A673 (cell line): Measurements from ENCODE around the gene LRP1B. TPM values are rescaled to one million over a fixed set of nuclear protein-coding genes. Genes with fewer than 3 reads are reported as not detected.

Experiments
- BruUV-seq: library from RNA; stranded (reverse); fragments of 400-500 nt; replicated peaks from 2 replicates; lab custom pipeline; 2021; lab: Mats Ljungman, UMichigan
- CTCF ChIA-PET: fragments of 300-600 bp; sonication (Branson Sonifier 250); formaldehyde crosslinking; loops from one replicate; lab custom pipeline; 2022; ENCODE audit warnings: antibody characterized with exemption; lab: Charles Lee
- POLR2A ChIA-PET: fragments of 300-600 bp; sonication (Branson Sonifier 250); formaldehyde crosslinking; loops from one replicate; lab custom pipeline; 2022; ENCODE audit warnings: antibody characterized with exemption; ENCODE audit not compliant: low non-redundant PET; lab: Charles Lee
- DNase-seq: peaks from one replicate; pipeline ENCODE4 v3.0.0-alpha.2; 2015; ENCODE audit warnings: low spot score
- H3K27ac ChIP-seq: fragments of 200-600 bp; sonication (generic); 2 replicates; pipeline ENCODE4 v1.5.1; 2016; ENCODE audit warnings: mixed run types, low read depth, mild to moderate bottlenecking, mixed read lengths, antibody characterized with exemption, low read length; ENCODE audit not compliant: poor library complexity, severe bottlenecking
- H3K27me3 ChIP-seq: fragments of 200-600 bp; sonication (generic); replicated peaks from 2 replicates; pipeline ENCODE4 v1.6.1; 2017; ENCODE audit warnings: mixed run types, low read depth, mild to moderate bottlenecking, mixed read lengths, antibody characterized with exemption, low read length; ENCODE audit not compliant: insufficient read depth, poor library complexity
- H3K36me3 ChIP-seq: fragments of 200-600 bp; sonication (generic); 2 replicates; pipeline ENCODE4 v1.6.1; 2016; ENCODE audit warnings: mixed run types, mild to moderate bottlenecking, mixed read lengths, antibody characterized with exemption, low read length; ENCODE audit not compliant: insufficient read depth, poor library complexity, severe bottlenecking
- H3K4me1 ChIP-seq: fragments of 200-600 bp; sonication (generic); 2 replicates; pipeline ENCODE4 v1.6.1; 2017; ENCODE audit warnings: mixed run types, mild to moderate bottlenecking, mixed read lengths, antibody characterized with exemption, low read length; ENCODE audit not compliant: insufficient read depth, poor library complexity, severe bottlenecking
- H3K4me3 ChIP-seq: fragments of 200-600 bp; sonication (generic); 2 replicates; pipeline ENCODE4 v1.5.1; 2016; ENCODE audit warnings: low read depth, mixed run types, mild to moderate bottlenecking, mixed read lengths, low read length; ENCODE audit not compliant: poor library complexity, severe bottlenecking
- H3K9me3 ChIP-seq: fragments of 200-600 bp; sonication (generic); 2 replicates; pipeline ENCODE4 v1.6.1; 2016; ENCODE audit warnings: mixed run types, low read depth, mild to moderate bottlenecking, mixed read lengths, antibody characterized with exemption, low read length; ENCODE audit not compliant: poor library complexity, severe bottlenecking
- EZH2 ChIP-seq: fragments of 200-600 bp; sonication (generic); IDR thresholded peaks from 2 replicates; pipeline ENCODE4 v1.6.1; 2017; ENCODE audit warnings: borderline replicate concordance, low read depth, mild to moderate bottlenecking, mixed read lengths, antibody characterized with exemption, low read length; ENCODE audit not compliant: poor library complexity, severe bottlenecking
- intact Hi-C: fragments of 100-400 bp; cut with micrococcal nuclease; formaldehyde crosslinking; loops from one replicate; pipeline ENCODE4 v1.10.0; 2022; ENCODE audit not compliant: unreplicated experiment
- total RNA-seq: library from RNA; stranded (reverse); gene quantifications from 2 replicates; pipeline ENCODE4 v1.2.3, GENCODE V29; 2021
- TF ChIP-seq, protein P1 (sequence below): fragments of 300-800, 200-600 bp; sonication (generic); conservative IDR thresholded peaks from 2 replicates; pipeline ENCODE4 v1.5.1; 2017; ENCODE audit warnings: low read depth, mild to moderate bottlenecking, antibody characterized with exemption, low read length, moderate library complexity, mixed read lengths

LRP1B gene
- total RNA-seq, 1 experiment from 2014 or later, result 9.9 TPM

DNA sequence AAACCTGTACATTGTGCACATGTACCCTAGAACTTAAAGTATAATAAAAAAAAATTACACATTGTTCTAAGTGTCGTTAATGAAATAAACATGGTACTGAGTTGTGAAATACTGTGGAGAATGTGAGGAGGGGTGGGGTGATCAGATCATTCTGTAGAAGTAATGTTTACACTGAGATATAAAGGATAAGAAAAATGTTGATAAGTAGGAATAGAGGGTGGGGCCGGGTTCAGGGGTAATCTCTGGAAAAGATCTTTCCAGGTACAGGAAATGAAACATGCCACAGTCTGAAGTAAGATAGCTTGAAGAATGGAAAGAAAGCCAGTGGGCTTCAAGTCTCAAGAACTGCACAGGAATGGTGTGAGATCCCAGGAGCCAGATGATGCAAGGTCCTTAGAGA is 1482.4 kb downstream of the LRP1B start:
- ChIA-PET POLR2A (no interaction called here), CTCF (no interaction called here)
- H3K27me3 ChIP-seq, result no peaks in the 10 kb centered on the region
- H3K4me1 ChIP-seq, result peaks cover 7% of the 10 kb centered on the region
- H3K9me3 ChIP-seq, result no peaks in the 10 kb centered on the region
- TF ChIP-seq, protein P1, sequence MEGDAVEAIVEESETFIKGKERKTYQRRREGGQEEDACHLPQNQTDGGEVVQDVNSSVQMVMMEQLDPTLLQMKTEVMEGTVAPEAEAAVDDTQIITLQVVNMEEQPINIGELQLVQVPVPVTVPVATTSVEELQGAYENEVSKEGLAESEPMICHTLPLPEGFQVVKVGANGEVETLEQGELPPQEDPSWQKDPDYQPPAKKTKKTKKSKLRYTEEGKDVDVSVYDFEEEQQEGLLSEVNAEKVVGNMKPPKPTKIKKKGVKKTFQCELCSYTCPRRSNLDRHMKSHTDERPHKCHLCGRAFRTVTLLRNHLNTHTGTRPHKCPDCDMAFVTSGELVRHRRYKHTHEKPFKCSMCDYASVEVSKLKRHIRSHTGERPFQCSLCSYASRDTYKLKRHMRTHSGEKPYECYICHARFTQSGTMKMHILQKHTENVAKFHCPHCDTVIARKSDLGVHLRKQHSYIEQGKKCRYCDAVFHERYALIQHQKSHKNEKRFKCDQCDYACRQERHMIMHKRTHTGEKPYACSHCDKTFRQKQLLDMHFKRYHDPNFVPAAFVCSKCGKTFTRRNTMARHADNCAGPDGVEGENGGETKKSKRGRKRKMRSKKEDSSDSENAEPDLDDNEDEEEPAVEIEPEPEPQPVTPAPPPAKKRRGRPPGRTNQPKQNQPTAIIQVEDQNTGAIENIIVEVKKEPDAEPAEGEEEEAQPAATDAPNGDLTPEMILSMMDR, result no peak
- TF ChIP-seq EZH2, result no peak
- no TSS peak for BruUV-seq
- H3K27ac ChIP-seq, result no peak overlapping the region
- H3K4me3 ChIP-seq, result no peak overlapping the region
- intact Hi-C loops, result no loop called here
- DNase-seq, result no peak
- no peaks in the 10 kb centered on the region for H3K36me3 ChIP-seq

- POLR2A ChIA-PET, result no interaction called here
- no TSS peak for BruUV-seq
- intact Hi-C loops, result no loop called here
- CTCF ChIA-PET, result no interaction called here
- TF ChIP-seq EZH2, result no peak
- TF ChIP-seq, protein P1, result no peak
- no peaks in the 10 kb centered on the region for H3K36me3 ChIP-seq
- peak; percentile 9 for DNase-seq
- H3K4me3 ChIP-seq, result no peak overlapping the region
- H3K4me1 ChIP-seq, result peaks cover 8% of the 10 kb centered on the region
- H3K27me3 ChIP-seq, result no peaks in the 10 kb centered on the region
- no peak overlapping the region for H3K27ac ChIP-seq
- H3K9me3 ChIP-seq, result no peaks in the 10 kb centered on the region
Observed at GRCh38 chr2:140643761-140644187, 1487.0 kb downstream of the LRP1B start.

DNA sequence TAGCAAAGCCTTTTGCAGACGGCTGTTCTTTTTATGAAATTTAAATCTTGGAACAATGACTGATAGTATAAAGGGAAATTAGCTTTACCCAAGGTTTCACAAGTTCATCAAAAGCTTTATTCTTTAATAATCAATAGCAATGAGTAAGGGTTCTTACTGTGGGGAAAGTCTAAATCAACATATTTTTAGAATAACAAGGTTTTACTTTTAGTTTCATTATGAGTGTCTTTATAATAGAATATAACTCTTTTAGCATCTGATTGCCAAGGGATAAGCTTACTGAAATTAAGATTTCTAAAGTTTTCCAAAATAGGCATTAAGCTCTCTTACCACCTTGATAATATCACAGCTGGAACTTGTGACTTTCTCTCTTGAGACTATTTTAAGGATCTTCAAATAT is 1489.7 kb downstream of the LRP1B start:
- CTCF ChIA-PET, result no interaction called here
- Histone ChIP-seq H3K36me3 (no peaks in the 10 kb centered on the region), H3K4me3 (no peak overlapping the region), H3K27me3 (no peaks in the 10 kb centered on the region), H3K4me1 (peaks cover 8% of the 10 kb centered on the region), H3K27ac (no peak overlapping the region), H3K9me3 (no peaks in the 10 kb centered on the region)
- intact Hi-C loops, result no loop called here
- POLR2A ChIA-PET, result no interaction called here
- no peak for DNase-seq
- TF ChIP-seq EZH2, result no peak
- TF ChIP-seq, protein P1, result no peak
- BruUV-seq, result no TSS peak
